Testis (tissue), 3 donors: Measurements from ENCODE around the gene SLC25A21. TPM values are rescaled to one million over a fixed set of nuclear protein-coding genes. Genes with fewer than 3 reads are reported as not detected.
A peak's percentile ranks its signal among the peaks of the same experiment; 100 is the strongest.

Experiments used
- DNase-seq: peaks from one replicate; pipeline ENCODE4 v3.0.0-alpha.2; 2019
- H3K27ac ChIP-seq, 2 donors: fragments of 200-600 bp; sonication (generic); one replicate each; pipeline ENCODE4 v1.5.1; 2019
- H3K27me3 ChIP-seq: fragments of 200-600 bp; sonication (generic); one replicate; pipeline ENCODE4 v1.5.1; 2019
- H3K36me3 ChIP-seq: fragments of 200-600 bp; sonication (generic); one replicate; pipeline ENCODE4 v1.5.1; 2017; ENCODE audit warnings: low read depth; ENCODE audit errors: missing control alignments
- H3K4me1 ChIP-seq: fragments of 200-600 bp; sonication (generic); one replicate; pipeline ENCODE4 v1.5.1; 2019
- H3K4me3 ChIP-seq, 2 donors: fragments of 200-600 bp; sonication (generic); one replicate each; pipeline ENCODE4 v1.5.1; 2017 to 2019
- H3K9me3 ChIP-seq: fragments of 200-600 bp; sonication (generic); one replicate; pipeline ENCODE4 v1.5.1; 2017
- POLR2A ChIP-seq: fragments of 450-650 bp; IDR thresholded peaks from one replicate; pipeline ENCODE4 v1.6.1; 2017; ENCODE audit warnings: antibody characterized with exemption, mild to moderate bottlenecking, moderate library complexity
- WGBS, 2 donors: methylation state at CpG; one replicate each; pipeline ENCODE4 v1.1.5; 2018; 5-methylcytosine and 5-hydroxymethylcytosine counted together
- intact Hi-C: fragments of 100-400 bp; cut with DNase I; formaldehyde crosslinking; loops from one replicate; pipeline ENCODE4 v1.15.1; 2023; ENCODE audit warnings: low total_unique reads
- microRNA-seq, 2 donors: library from miRNA; unstranded; fragments of <30 nt; microRNA quantifications; one replicate each; pipeline ENCODE4, GENCODE V29; 2016; ENCODE audit warnings: borderline number of aligned reads in 2 of 2, borderline replicate concordance in 1 of 2
- polyA plus RNA-seq: library from polyadenylated mRNA; stranded (reverse); fragments of 350-450 nt; fragmentation: Illumina TruSeq; extraction: RNeasy Lipid Tissue Mini Kit (QIAGEN cat#74804); gene quantifications from one replicate; pipeline ENCODE4 v1.2.3, GENCODE V29; 2014; ENCODE audit warnings: low read depth, low replicate concordance; ENCODE audit not compliant: insufficient read depth
- small RNA-seq, 2 donors: library from RNA; depleted of rRNA; stranded (forward); fragments of <200 nt; gene quantifications; one replicate each; pipeline ENCODE3, GENCODE V24; 2016
- total RNA-seq, 2 donors: library from RNA; depleted of rRNA; stranded (reverse); fragments of >200 nt; gene quantifications; one replicate each; pipeline ENCODE4 v1.2.3, GENCODE V29; 2016
- TF ChIP-seq, protein P1 (sequence below), 3 experiments: fragments of 450-650 bp in 2 of 3; fragments of 200-600 bp in 1 of 3; sonication (generic) in 1 of 3; IDR thresholded peaks; one replicate each; pipeline ENCODE4 v1.5.1; 2016 to 2019; ENCODE audit warnings: antibody characterized with exemption in 3 of 3, mild to moderate bottlenecking in 2 of 3, moderate library complexity in 1 of 3

SLC25A21 gene
- total and polyA plus RNA-seq, 3 donors from 2014 or later = 4.4 to 16.0 (median 13.6) TPM

DNA sequence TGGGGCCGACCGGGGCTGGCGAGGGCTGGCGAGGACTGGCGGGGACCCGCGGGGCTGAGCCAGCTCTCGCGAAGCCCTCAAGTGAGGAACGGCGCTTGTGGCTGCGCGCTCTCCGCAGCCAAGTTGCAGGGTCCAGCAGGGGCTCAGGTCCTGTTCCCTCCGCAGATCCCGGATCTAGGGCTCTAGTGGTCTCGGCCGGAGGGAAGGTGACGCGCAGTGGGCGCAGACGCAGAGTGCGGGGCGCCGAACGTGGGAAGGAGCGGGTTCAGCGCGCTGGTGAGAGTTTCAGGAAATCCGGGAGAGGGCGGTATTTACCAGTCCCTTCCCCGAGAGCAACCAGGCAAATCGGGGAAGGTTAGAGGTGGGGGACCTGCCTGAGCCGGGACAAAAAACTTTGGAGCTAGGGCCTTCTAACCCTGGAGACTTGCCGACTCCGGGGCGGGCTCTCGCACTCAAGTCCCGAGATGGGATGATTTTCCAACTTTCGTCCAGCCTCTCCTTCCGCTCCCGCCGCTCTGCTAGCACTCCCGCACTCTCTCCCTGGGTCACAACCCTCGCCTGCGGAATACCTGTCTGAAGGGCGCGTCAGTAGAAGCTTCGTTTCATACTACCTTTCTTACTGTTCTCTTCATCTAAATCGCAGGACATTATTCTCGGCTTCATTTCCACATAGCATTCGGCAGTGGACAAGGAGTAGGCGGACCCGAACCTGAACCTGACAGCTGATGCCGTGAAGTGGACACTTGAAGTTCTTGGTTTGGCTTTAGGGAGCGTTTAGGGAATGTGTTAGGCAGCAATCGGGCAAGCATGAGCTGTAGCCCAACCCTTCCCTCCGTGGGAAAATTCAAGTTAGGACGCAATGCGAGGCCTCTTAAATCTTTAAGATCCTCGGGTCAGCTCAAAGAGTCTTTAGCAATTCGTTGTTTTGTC lies 524.3 kb downstream of the SLC25A21 start:
- no peaks in the 10 kb centered on the region for H3K9me3 ChIP-seq
- TF ChIP-seq, protein P1, sequence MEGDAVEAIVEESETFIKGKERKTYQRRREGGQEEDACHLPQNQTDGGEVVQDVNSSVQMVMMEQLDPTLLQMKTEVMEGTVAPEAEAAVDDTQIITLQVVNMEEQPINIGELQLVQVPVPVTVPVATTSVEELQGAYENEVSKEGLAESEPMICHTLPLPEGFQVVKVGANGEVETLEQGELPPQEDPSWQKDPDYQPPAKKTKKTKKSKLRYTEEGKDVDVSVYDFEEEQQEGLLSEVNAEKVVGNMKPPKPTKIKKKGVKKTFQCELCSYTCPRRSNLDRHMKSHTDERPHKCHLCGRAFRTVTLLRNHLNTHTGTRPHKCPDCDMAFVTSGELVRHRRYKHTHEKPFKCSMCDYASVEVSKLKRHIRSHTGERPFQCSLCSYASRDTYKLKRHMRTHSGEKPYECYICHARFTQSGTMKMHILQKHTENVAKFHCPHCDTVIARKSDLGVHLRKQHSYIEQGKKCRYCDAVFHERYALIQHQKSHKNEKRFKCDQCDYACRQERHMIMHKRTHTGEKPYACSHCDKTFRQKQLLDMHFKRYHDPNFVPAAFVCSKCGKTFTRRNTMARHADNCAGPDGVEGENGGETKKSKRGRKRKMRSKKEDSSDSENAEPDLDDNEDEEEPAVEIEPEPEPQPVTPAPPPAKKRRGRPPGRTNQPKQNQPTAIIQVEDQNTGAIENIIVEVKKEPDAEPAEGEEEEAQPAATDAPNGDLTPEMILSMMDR (IDR thresholded peaks at IDR 0.05) = peak; percentile 29 to 43 (median 42)
- TF ChIP-seq POLR2A = no peak
- H3K36me3 ChIP-seq = no peaks in the 10 kb centered on the region
- H3K27ac ChIP-seq = peak overlapping the region; percentile 35 to 52
- peak overlapping the region; percentile 49 to 69 for H3K4me3 ChIP-seq
- DNase-seq = peak; percentile 72
- peaks cover 2% of the 10 kb centered on the region for H3K27me3 ChIP-seq
- 3 to 4% methylated on average over 36 to 48 of the region's 62 CpGs for WGBS, 2 donors
- intact Hi-C loops = no loop called here
- no peaks in the 10 kb centered on the region for H3K4me1 ChIP-seq

DNA sequence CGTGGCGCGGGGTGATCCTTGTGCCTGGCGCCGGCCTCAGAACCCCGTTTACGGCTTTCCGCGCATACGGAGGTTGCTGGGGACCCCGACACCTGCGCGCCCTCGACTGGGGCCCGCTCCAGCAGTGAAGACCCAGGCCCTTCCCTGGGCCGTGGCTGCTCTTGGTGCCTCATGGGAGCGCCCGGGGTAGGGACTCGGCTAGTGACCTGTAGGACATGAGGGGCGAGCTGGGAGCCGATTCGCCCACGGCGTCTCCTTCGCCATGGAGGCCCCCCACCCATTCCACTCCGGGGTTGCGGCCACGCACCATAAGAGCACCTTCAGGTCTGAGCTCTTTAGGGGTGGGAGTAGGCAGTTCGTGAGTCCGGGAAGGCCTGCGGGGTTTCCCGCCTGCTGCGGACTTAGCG lies 525.0 kb downstream of the SLC25A21 start:
- Histone ChIP-seq H3K27me3 (peaks cover 2% of the 10 kb centered on the region), H3K4me1 (no peaks in the 10 kb centered on the region), H3K27ac (peak overlapping the region; percentile 35 to 52), H3K4me3 (peak overlapping the region; percentile 49 to 69), H3K36me3 (no peaks in the 10 kb centered on the region), H3K9me3 (no peaks in the 10 kb centered on the region)
- 0 to 2% methylated on average over 4 to 20 of the region's 34 CpGs for WGBS, 2 donors
- TF ChIP-seq POLR2A = no peak
- TF ChIP-seq, protein P1 (IDR thresholded peaks at IDR 0.05) = no peak
- intact Hi-C loops = no loop called here
- DNase-seq = peak; percentile 27

DNA sequence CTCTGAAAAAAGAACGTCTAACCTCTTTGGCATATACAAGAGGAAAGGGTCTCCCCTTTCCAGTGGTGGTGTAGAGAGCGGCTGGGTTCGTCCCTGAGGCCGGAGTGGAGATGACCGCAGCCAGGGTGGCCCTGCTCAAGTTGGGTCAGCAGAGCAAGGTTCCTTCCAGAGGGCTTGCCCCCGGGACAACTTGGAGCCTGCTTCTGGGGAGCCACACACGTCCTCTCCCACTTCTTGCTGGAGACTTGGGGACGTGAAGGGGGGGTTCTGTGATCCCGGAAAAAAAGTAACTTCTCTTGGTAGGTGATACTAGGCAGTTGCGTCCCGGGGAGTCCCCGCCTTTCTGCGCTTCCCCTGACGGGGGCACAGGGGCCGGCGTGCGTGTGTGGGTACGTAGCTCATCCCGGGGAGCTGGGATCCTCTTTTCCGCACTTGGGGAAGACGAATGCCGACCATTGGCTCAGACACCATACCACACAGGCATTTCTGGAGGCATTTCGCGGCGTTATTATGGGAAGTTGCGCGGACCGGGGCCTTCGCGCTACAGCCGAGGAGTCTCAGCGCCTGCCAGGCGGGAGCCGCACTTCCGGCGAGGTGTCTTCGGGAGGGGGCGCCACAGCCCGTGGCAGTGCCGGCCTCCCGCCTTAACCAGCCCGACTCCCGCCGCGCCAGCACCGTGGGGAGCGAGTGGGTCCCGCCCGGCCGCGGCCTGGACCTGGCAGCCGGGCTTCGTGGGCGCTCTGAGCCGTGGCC lies 525.6 kb downstream of the SLC25A21 start:
- TF ChIP-seq POLR2A = no peak
- TF ChIP-seq, protein P1 (IDR thresholded peaks at IDR 0.05) = peak in 1 of 3 experiments; percentile 16
- Histone ChIP-seq H3K27me3 (peaks cover 2% of the 10 kb centered on the region), H3K4me1 (no peaks in the 10 kb centered on the region), H3K4me3 (peak overlapping the region; percentile 49 to 69), H3K27ac (peak overlapping the region; percentile 35 to 52), H3K36me3 (no peaks in the 10 kb centered on the region), H3K9me3 (no peaks in the 10 kb centered on the region)
- intact Hi-C loops = no loop called here
- 1 to 5% methylated on average over 9 to 45 of the region's 55 CpGs for WGBS, 2 donors
- peak; percentile 69 for DNase-seq

DNA sequence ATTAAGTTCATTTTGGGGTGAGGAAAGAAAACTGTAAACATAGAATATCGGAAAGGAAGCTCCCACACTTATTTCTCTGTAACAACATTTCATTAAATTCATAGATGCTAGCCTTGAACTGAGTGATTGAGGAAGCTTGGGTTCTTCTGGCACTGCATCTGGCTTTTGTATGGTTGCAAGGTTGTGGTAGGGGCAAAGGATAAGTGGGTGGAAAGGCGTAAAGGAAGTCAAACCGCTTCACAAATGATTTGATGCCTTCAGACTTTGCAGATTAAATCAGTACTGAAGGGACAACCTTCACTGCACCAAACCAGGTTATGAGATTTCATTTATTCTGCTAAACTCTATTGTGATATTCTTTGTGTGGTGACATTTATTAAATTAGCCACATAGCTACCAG lies 538.8 kb downstream of the SLC25A21 start:
- 76 to 77% methylated on average over 3 of the region's 3 CpGs for WGBS, 2 donors
- H3K9me3 ChIP-seq = no peaks in the 10 kb centered on the region

More for the DNA sequence above, 538.8 kb downstream of the SLC25A21 start:
- Histone ChIP-seq H3K27me3 (no peaks in the 10 kb centered on the region), H3K36me3 (no peaks in the 10 kb centered on the region), H3K4me1 (no peaks in the 10 kb centered on the region), H3K4me3 (no peak overlapping the region), H3K27ac (no peak overlapping the region)
- DNase-seq = no peak
- intact Hi-C loops = no loop called here
- TF ChIP-seq, protein P1 (IDR thresholded peaks at IDR 0.05) = no peak
- no peak for TF ChIP-seq POLR2A

Small RNA genes lying within 50 kb of the gene (microRNA-seq; reads per million reads assigned to microRNA genes)
- gene MIR4503 = 0 reads per million in 2 donors

Small RNA genes lying within 50 kb of the gene (small RNA-seq; reads per million reads assigned to genes)
- gene MIR4503 = 0 reads per million in 2 donors
- gene RNU6-273P = 0 reads per million in 2 donors

Other genes starting within 250 kb of the SLC25A21 start
- gene MIPOL1, start 25.3 kb upstream of the SLC25A21 start, total RNA-seq = 10 to 100 TPM; 31.6 to 38.8 TPM
- gene MIPOL1, start 25.3 kb upstream of the SLC25A21 start, polyA plus RNA-seq = 9.0 TPM